Cardiac muscle cell (in vitro differentiated cells and primary cell): ENCODE data around the gene MYO6. TPM values are rescaled to one million over a fixed set of nuclear protein-coding genes. Genes with fewer than 3 reads are reported as not detected.

ENCODE experiments used
- DNase-seq, 2 donors: peaks; one replicate each; pipeline versions ENCODE4 v3.0.0 to v3.0.0-alpha.2; 2010 to 2017; ENCODE audit warnings: low read depth in 1 of 2, low spot score in 1 of 2
- H3K27ac ChIP-seq: fragments of 200-600 bp; sonication (generic); 2 replicates; pipeline ENCODE4 v1.5.1; 2016
- H3K27me3 ChIP-seq: fragments of 200-600 bp; sonication (generic); 2 replicates; pipeline ENCODE4 v1.6.0; 2016; ENCODE audit warnings: control low read depth
- H3K36me3 ChIP-seq: fragments of 200-600 bp; sonication (generic); 2 replicates; pipeline ENCODE4 v1.5.1; 2016; ENCODE audit warnings: control low read depth
- H3K4me1 ChIP-seq: fragments of 200-600 bp; sonication (generic); 2 replicates; pipeline ENCODE4 v1.8.1; 2017; ENCODE audit warnings: low read depth, mild to moderate bottlenecking, mixed run types
- H3K4me3 ChIP-seq: fragments of 200-600 bp; sonication (generic); 2 replicates; pipeline ENCODE4 v1.5.1; 2016; ENCODE audit warnings: mild to moderate bottlenecking
- H3K9me3 ChIP-seq: fragments of 200-600 bp; sonication (generic); 2 replicates; pipeline ENCODE4 v1.5.1; 2017; ENCODE audit warnings: low read depth, mild to moderate bottlenecking, control low read depth
- CTCF ChIP-seq: IDR thresholded peaks from 2 replicates; pipeline ENCODE4 v1.5.1; 2012; ENCODE audit warnings: low read depth, mild to moderate bottlenecking, low read length
- polyA plus RNA-seq: library from polyadenylated mRNA; unstranded; fragments of >200 nt; fragmentation: Nextera tagmentation; extraction: Ambion mirVana; gene quantifications from 2 replicates; pipeline ENCODE4 v1.2.1, GENCODE V29; 2016
- total RNA-seq: library from RNA; depleted of rRNA; stranded (reverse); fragments of >200 nt; gene quantifications from 2 replicates; pipeline ENCODE4 v1.2.3, GENCODE V29; 2016

MYO6 gene
- total and polyA plus RNA-seq, 2 experiments from 2014 or later: 17.9 to 34.7 TPM

- H3K4me3 ChIP-seq: no peak overlapping the region
- peaks cover 3% of the 10 kb centered on the region for H3K36me3 ChIP-seq
- H3K4me1 ChIP-seq: peaks cover 45% of the 10 kb centered on the region
- no peaks in the 10 kb centered on the region for H3K9me3 ChIP-seq
- TF ChIP-seq CTCF: no peak
- H3K27ac ChIP-seq: peak overlapping the region; percentile 80
- no peaks in the 10 kb centered on the region for H3K27me3 ChIP-seq
- DNase-seq: peak in 1 of 2 donors; percentile 51
Measured at GRCh38 chr6:75874224-75874623, 125.2 kb downstream of the MYO6 start.

- TF ChIP-seq CTCF: no peak
- H3K27ac ChIP-seq: peak overlapping the region; percentile 80
- no peaks in the 10 kb centered on the region for H3K27me3 ChIP-seq
- H3K36me3 ChIP-seq: peaks cover 16% of the 10 kb centered on the region
- no peaks in the 10 kb centered on the region for H3K9me3 ChIP-seq
- DNase-seq: no peak
- peaks cover 45% of the 10 kb centered on the region for H3K4me1 ChIP-seq
- H3K4me3 ChIP-seq: no peak overlapping the region
Measured at GRCh38 chr6:75876152-75876551, 127.1 kb downstream of the MYO6 start.

- Histone ChIP-seq H3K27me3 (no peaks in the 10 kb centered on the region), H3K4me1 (peaks cover 22% of the 10 kb centered on the region), H3K9me3 (no peaks in the 10 kb centered on the region), H3K27ac (no peak overlapping the region), H3K4me3 (no peak overlapping the region), H3K36me3 (peaks cover 12% of the 10 kb centered on the region)
- no peak for TF ChIP-seq CTCF
- no peak for DNase-seq
Measured at GRCh38 chr6:75880305-75880704, 131.3 kb downstream of the MYO6 start.

GRCh38 chr6:75882734-75883133, 133.7 kb downstream of the MYO6 start:
- H3K36me3 ChIP-seq: peaks cover 22% of the 10 kb centered on the region
- DNase-seq: peak in 1 of 2 donors; percentile 41
- no peak overlapping the region for H3K4me3 ChIP-seq
- H3K27ac ChIP-seq: no peak overlapping the region
- peaks cover 12% of the 10 kb centered on the region for H3K4me1 ChIP-seq
- H3K9me3 ChIP-seq: no peaks in the 10 kb centered on the region
- H3K27me3 ChIP-seq: no peaks in the 10 kb centered on the region
- TF ChIP-seq CTCF: no peak

GRCh38 chr6:75884822-75885221, 135.8 kb downstream of the MYO6 start:
- no peak overlapping the region for H3K27ac ChIP-seq
- DNase-seq: no peak
- no peak for TF ChIP-seq CTCF
- H3K27me3 ChIP-seq: no peaks in the 10 kb centered on the region
- no peaks in the 10 kb centered on the region for H3K4me1 ChIP-seq
- no peaks in the 10 kb centered on the region for H3K9me3 ChIP-seq
- no peak overlapping the region for H3K4me3 ChIP-seq
- peaks cover 24% of the 10 kb centered on the region for H3K36me3 ChIP-seq

GRCh38 chr6:75892384-75892783, 143.3 kb downstream of the MYO6 start:
- H3K4me1 ChIP-seq: peaks cover 10% of the 10 kb centered on the region
- TF ChIP-seq CTCF: no peak
- H3K27ac ChIP-seq: peak overlapping the region; percentile 54
- no peak for DNase-seq
- no peak overlapping the region for H3K4me3 ChIP-seq
- H3K27me3 ChIP-seq: no peaks in the 10 kb centered on the region
- H3K36me3 ChIP-seq: peaks cover 21% of the 10 kb centered on the region
- no peaks in the 10 kb centered on the region for H3K9me3 ChIP-seq
